ENCODE measurements around the gene MRTFB. TPM values are rescaled to one million over a fixed set of nuclear protein-coding genes. Genes with fewer than 3 reads are reported as not detected.

The MRTFB gene
- total and polyA plus RNA-seq, 12 donors: 4.1 to 41.8 (median 32.5) TPM

DNA sequence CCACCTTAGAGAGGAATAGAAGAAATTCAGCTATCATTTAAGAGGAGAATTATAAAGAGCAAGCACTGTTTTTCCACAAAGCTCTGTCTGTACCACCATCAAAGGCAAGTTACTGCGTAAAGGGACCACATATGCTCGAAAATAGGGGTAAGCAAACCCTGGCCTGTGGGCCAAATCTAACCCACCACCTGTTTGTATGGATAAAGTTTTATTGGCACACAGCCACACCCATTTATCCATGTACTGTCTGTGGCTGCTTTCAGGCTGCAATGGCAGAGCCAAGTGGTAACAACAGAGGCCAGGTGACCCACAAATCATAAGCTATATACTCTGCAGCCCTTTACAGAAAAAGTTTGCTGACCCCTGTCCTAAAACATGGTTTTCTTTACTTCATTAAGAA lies 180.3 kb downstream of the MRTFB start:
- Histone ChIP-seq H3K9me3 (no peaks in the 10 kb centered on the region), H3K27me3 (no peaks in the 10 kb centered on the region), H3K4me3 (no peak overlapping the region), H3K27ac (no peak overlapping the region), H3K4me1 (no peaks in the 10 kb centered on the region), H3K36me3 (peaks cover 0 to 100% (median 68%) of the 10 kb centered on the region in 9 donors)
- ATAC-seq: no peak
- DNase-seq: no peak
- no peak for TF ChIP-seq CTCF (IDR thresholded peaks at IDR 0.05)
- intact Hi-C loops (cut with DNase I): loop anchor here in 1 of 10 donors (2.0 kb wide), 1 partner anchor 277 kb away; no protein-coding TSS in a partner anchor
- WGBS, 2 donors: 98 to 99% methylated on average over 2 of the region's 2 CpGs

GRCh38 chr16:14252860-14253259 lies 181.7 kb downstream of the MRTFB start:
- Histone ChIP-seq H3K36me3 (peaks cover 0 to 100% (median 65%) of the 10 kb centered on the region in 9 donors), H3K9me3 (no peaks in the 10 kb centered on the region), H3K4me3 (no peak overlapping the region), H3K27me3 (no peaks in the 10 kb centered on the region), H3K27ac (no peak overlapping the region), H3K4me1 (no peaks in the 10 kb centered on the region)
- intact Hi-C loops (cut with DNase I): no loop called here
- TF ChIP-seq CTCF (IDR thresholded peaks at IDR 0.05): no peak
- DNase-seq: no peak
- ATAC-seq: no peak

GRCh38 chr16:14263011-14263410 lies 191.9 kb downstream of the MRTFB start:
- intact Hi-C loops (cut with DNase I): loop anchor here in 1 of 10 donors (10.0 kb wide), 1 partner anchor 352 kb away; no protein-coding TSS in a partner anchor
- no peak for DNase-seq
- 91 to 93% methylated on average over 5 of the region's 5 CpGs for WGBS, 2 donors
- no peaks in the 10 kb centered on the region for H3K27me3 ChIP-seq
- H3K27ac ChIP-seq: no peak overlapping the region
- no peak for TF ChIP-seq CTCF (IDR thresholded peaks at IDR 0.05)
- no peaks in the 10 kb centered on the region for H3K4me1 ChIP-seq
- H3K4me3 ChIP-seq: no peak overlapping the region
- no peak for ATAC-seq
- H3K9me3 ChIP-seq: no peaks in the 10 kb centered on the region
- peaks cover 0 to 100% (median 60%) of the 10 kb centered on the region in 9 donors for H3K36me3 ChIP-seq

DNA sequence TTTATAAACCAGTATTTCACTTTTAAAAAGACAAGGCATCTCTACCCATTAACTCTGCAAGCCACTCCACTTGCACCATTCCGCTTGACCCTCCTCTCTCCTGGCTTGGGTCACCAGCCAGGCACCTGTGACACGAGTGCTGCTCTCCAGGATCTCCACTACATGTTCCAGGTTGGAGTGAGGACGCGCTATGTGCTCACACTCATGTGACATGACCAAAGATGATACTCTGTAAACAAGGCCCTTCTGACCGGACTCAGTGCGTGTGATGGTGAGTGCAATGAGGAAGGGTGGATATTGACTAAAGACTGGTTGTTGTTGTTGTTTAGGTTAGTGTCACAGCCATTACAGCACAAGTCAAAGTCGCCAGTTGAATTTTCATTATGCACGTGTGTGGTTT lies 192.7 kb downstream of the MRTFB start:
- 95 to 96% methylated on average over 8 of the region's 8 CpGs for WGBS, 2 donors

More for the DNA sequence above, 192.7 kb downstream of the MRTFB start:
- Histone ChIP-seq H3K27me3 (no peaks in the 10 kb centered on the region), H3K36me3 (peaks cover 0 to 99% (median 56%) of the 10 kb centered on the region in 9 donors), H3K4me1 (no peaks in the 10 kb centered on the region), H3K4me3 (no peak overlapping the region), H3K9me3 (no peaks in the 10 kb centered on the region), H3K27ac (no peak overlapping the region)
- intact Hi-C loops (cut with DNase I): loop anchor here in 1 of 10 donors (10.0 kb wide), 1 partner anchor 351 kb away; no protein-coding TSS in a partner anchor
- no peak for ATAC-seq
- no peak for DNase-seq
- TF ChIP-seq CTCF (IDR thresholded peaks at IDR 0.05): no peak
